ENCODE measurements around the gene GHR.
"Not testable (repeated sequence)": the region's sequence is repeated elsewhere in the genome, so short reads cannot be mapped to it uniquely, and the experiment has no call there.

Gene GHR

GRCh38 chr5:42689391-42689790 is 266.2 kb downstream of the GHR start:
- no peaks in the 10 kb centered on the region for H3K9me3 ChIP-seq (ENCODE audit: control insufficient read depth in 2 of 2, low read length in 2 of 2)
- H3K4me3 ChIP-seq (ENCODE audit: low read length in 2 of 2), result no peak overlapping the region
- no peak overlapping the region for H3K27ac ChIP-seq (ENCODE audit: low read length)
- H3K9ac ChIP-seq (ENCODE audit: low read length in 2 of 2), result no peak overlapping the region
- H3K27me3 ChIP-seq (ENCODE audit: control insufficient read depth in 1 of 2, insufficient read depth in 2 of 2, low read length in 2 of 2), result no peaks in the 10 kb centered on the region
- peaks cover 0 to 3% of the 10 kb centered on the region in 2 donors for H3K36me3 ChIP-seq (ENCODE audit: control insufficient read depth in 2 of 2, insufficient read depth in 2 of 2, low read length in 2 of 2)
- peaks cover 8% of the 10 kb centered on the region for H3K4me1 ChIP-seq (ENCODE audit: control insufficient read depth, insufficient read depth, low read length)

- Histone ChIP-seq H3K9ac (ENCODE audit: low read length in 2 of 2) (peak overlapping the region in 1 of 2 donors; percentile 43), H3K27ac (ENCODE audit: low read length) (peak overlapping the region; percentile 26), H3K36me3 (ENCODE audit: control insufficient read depth in 2 of 2, insufficient read depth in 2 of 2, low read length in 2 of 2) (peaks cover 0 to 3% of the 10 kb centered on the region in 2 donors), H3K27me3 (ENCODE audit: control insufficient read depth in 1 of 2, insufficient read depth in 2 of 2, low read length in 2 of 2) (no peaks in the 10 kb centered on the region), H3K4me1 (ENCODE audit: control insufficient read depth, insufficient read depth, low read length) (peaks cover 8% of the 10 kb centered on the region), H3K9me3 (ENCODE audit: control insufficient read depth in 2 of 2, low read length in 2 of 2) (no peaks in the 10 kb centered on the region), H3K4me3 (ENCODE audit: low read length in 2 of 2) (peak overlapping the region; percentile 6 to 40)
Measured at GRCh38 chr5:42691413-42691937, 268.2 kb downstream of the GHR start.

DNA sequence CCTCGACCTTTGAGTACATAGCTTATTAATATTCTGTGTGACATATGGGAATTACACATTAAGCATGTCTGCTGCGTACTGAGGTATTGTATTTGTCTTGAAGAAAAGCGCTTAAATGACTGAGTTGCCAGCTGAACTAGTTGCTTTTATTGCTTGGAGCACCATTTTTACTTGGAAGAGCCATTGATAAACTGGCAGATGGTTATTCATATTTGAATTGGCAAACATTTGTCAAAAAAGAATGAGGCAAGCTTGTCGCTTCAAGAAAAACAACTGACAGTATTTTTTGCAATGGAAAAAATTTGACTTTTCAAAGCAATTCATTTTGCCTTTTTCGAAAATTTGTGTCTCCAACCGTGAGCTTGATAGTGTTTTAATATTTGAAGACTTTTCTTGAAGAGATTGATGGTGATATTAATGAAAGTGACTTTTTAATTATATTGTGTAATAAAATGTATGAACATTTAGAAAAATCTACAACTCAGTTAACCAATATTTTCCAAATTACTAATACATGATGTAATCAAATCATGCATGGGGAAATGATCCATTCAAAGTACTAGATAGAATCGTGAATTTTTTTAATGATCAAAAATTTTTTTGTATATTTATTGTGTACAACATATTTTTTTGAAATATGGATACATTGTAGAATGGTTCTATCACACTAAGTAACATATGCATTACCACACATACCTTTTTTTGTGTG is 278.3 kb downstream of the GHR start:
- H3K4me1 ChIP-seq (ENCODE audit: control insufficient read depth, insufficient read depth, low read length), result no peaks in the 10 kb centered on the region
- no peaks in the 10 kb centered on the region for H3K27me3 ChIP-seq (ENCODE audit: control insufficient read depth in 1 of 2, insufficient read depth in 2 of 2, low read length in 2 of 2)
- peaks cover 0 to 3% of the 10 kb centered on the region in 2 donors for H3K36me3 ChIP-seq (ENCODE audit: control insufficient read depth in 2 of 2, insufficient read depth in 2 of 2, low read length in 2 of 2)
- no peak overlapping the region for H3K4me3 ChIP-seq (ENCODE audit: low read length in 2 of 2)
- H3K9ac ChIP-seq (ENCODE audit: low read length in 2 of 2), result no peak overlapping the region
- H3K9me3 ChIP-seq (ENCODE audit: control insufficient read depth in 2 of 2, low read length in 2 of 2), result peaks cover 0 to 5% of the 10 kb centered on the region in 2 donors
- H3K27ac ChIP-seq (ENCODE audit: low read length), result no peak overlapping the region

- H3K27ac ChIP-seq (ENCODE audit: low read length), result no peak overlapping the region
- peaks cover 0 to 5% of the 10 kb centered on the region in 2 donors for H3K9me3 ChIP-seq (ENCODE audit: control insufficient read depth in 2 of 2, low read length in 2 of 2)
- no peaks in the 10 kb centered on the region for H3K27me3 ChIP-seq (ENCODE audit: control insufficient read depth in 1 of 2, insufficient read depth in 2 of 2, low read length in 2 of 2)
- H3K4me3 ChIP-seq (ENCODE audit: low read length in 2 of 2), result no peak overlapping the region
- H3K4me1 ChIP-seq (ENCODE audit: control insufficient read depth, insufficient read depth, low read length), result no peaks in the 10 kb centered on the region
- H3K9ac ChIP-seq (ENCODE audit: low read length in 2 of 2), result no peak overlapping the region
- H3K36me3 ChIP-seq (ENCODE audit: control insufficient read depth in 2 of 2, insufficient read depth in 2 of 2, low read length in 2 of 2), result no peaks in the 10 kb centered on the region
Measured at GRCh38 chr5:42703238-42703637, 280.0 kb downstream of the GHR start.

GRCh38 chr5:42715785-42716184 is 292.5 kb downstream of the GHR start:
- no peaks in the 10 kb centered on the region for H3K4me1 ChIP-seq (ENCODE audit: control insufficient read depth, insufficient read depth, low read length)
- peaks cover 7 to 9% of the 10 kb centered on the region in 2 donors for H3K36me3 ChIP-seq (ENCODE audit: control insufficient read depth in 2 of 2, insufficient read depth in 2 of 2, low read length in 2 of 2)
- no peaks in the 10 kb centered on the region for H3K9me3 ChIP-seq (ENCODE audit: control insufficient read depth in 2 of 2, low read length in 2 of 2)
- no peak overlapping the region for H3K27ac ChIP-seq (ENCODE audit: low read length)
- no peak overlapping the region for H3K9ac ChIP-seq (ENCODE audit: low read length in 2 of 2)
- H3K4me3 ChIP-seq (ENCODE audit: low read length in 2 of 2), result no peak overlapping the region
- H3K27me3 ChIP-seq (ENCODE audit: control insufficient read depth in 1 of 2, insufficient read depth in 2 of 2, low read length in 2 of 2), result no peaks in the 10 kb centered on the region

GRCh38 chr5:42718591-42718990 is 295.4 kb downstream of the GHR start:
- Histone ChIP-seq H3K27me3 (ENCODE audit: control insufficient read depth in 1 of 2, insufficient read depth in 2 of 2, low read length in 2 of 2) (no peaks in the 10 kb centered on the region), H3K9me3 (ENCODE audit: control insufficient read depth in 2 of 2, low read length in 2 of 2) (no peaks in the 10 kb centered on the region), H3K4me3 (ENCODE audit: low read length in 2 of 2) (no peak overlapping the region), H3K9ac (ENCODE audit: low read length in 2 of 2) (no peak overlapping the region), H3K4me1 (ENCODE audit: control insufficient read depth, insufficient read depth, low read length) (no peaks in the 10 kb centered on the region), H3K27ac (ENCODE audit: low read length) (no peak overlapping the region), H3K36me3 (ENCODE audit: control insufficient read depth in 2 of 2, insufficient read depth in 2 of 2, low read length in 2 of 2) (peaks cover 7 to 9% of the 10 kb centered on the region in 2 donors)

- no peak overlapping the region for H3K9ac ChIP-seq (ENCODE audit: low read length in 2 of 2)
- no peak overlapping the region for H3K4me3 ChIP-seq (ENCODE audit: low read length in 2 of 2)
- H3K27ac ChIP-seq (ENCODE audit: low read length), result no peak overlapping the region
- H3K36me3 ChIP-seq (ENCODE audit: control insufficient read depth in 2 of 2, insufficient read depth in 2 of 2, low read length in 2 of 2), result peaks cover 7 to 9% of the 10 kb centered on the region in 2 donors
- H3K27me3 ChIP-seq (ENCODE audit: control insufficient read depth in 1 of 2, insufficient read depth in 2 of 2, low read length in 2 of 2), result no peaks in the 10 kb centered on the region
- H3K4me1 ChIP-seq (ENCODE audit: control insufficient read depth, insufficient read depth, low read length), result no peaks in the 10 kb centered on the region
- no peaks in the 10 kb centered on the region for H3K9me3 ChIP-seq (ENCODE audit: control insufficient read depth in 2 of 2, low read length in 2 of 2)
Measured at GRCh38 chr5:42719034-42719433, 295.8 kb downstream of the GHR start.

DNA sequence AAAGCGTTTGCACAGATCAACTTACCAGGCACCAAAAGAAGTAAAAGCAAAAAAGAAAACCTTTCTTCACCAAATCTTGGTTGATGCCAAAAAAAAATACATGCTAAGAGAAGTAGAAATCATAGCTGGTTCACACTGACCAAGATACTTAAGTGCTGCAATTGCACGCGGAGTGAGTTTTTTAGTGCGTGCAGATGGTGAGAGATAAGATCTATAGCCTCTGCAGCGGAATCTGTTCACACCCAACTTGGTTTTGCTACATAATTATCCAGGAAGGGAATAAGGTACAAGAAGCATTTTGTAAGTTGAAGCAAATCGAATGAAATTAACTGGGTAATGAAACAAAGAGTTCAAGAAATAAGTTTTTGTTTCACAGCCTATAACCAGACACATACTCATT is 297.0 kb downstream of the GHR start:
- Histone ChIP-seq H3K4me1 (ENCODE audit: control insufficient read depth, insufficient read depth, low read length) (no peaks in the 10 kb centered on the region), H3K9me3 (ENCODE audit: control insufficient read depth in 2 of 2, low read length in 2 of 2) (no peaks in the 10 kb centered on the region), H3K9ac (ENCODE audit: low read length in 2 of 2) (no peak overlapping the region), H3K27me3 (ENCODE audit: control insufficient read depth in 1 of 2, insufficient read depth in 2 of 2, low read length in 2 of 2) (no peaks in the 10 kb centered on the region), H3K27ac (ENCODE audit: low read length) (no peak overlapping the region), H3K36me3 (ENCODE audit: control insufficient read depth in 2 of 2, insufficient read depth in 2 of 2, low read length in 2 of 2) (peaks cover 7 to 9% of the 10 kb centered on the region in 2 donors), H3K4me3 (ENCODE audit: low read length in 2 of 2) (no peak overlapping the region)

DNA sequence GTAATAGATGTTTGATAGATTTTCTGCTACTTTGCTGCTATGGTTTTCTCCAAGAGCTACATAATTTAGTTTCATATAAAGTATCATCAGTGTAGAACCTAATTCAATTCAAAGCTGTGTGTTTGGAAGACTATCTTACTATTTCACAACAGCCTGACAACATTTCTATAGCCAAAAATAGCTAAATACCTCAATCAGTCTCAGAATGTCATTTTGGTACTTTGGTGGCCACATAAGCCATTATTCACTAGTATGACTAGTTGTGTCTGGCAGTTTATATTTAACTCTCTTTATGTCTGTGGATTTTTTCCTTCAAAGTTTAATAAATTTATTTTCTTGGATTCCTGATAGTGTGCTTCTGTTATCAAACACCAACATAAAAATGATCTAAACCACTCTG is 298.2 kb downstream of the GHR start:
- H3K36me3 ChIP-seq (ENCODE audit: control insufficient read depth in 2 of 2, insufficient read depth in 2 of 2, low read length in 2 of 2), result peaks cover 7 to 9% of the 10 kb centered on the region in 2 donors
- H3K27me3 ChIP-seq (ENCODE audit: control insufficient read depth in 1 of 2, insufficient read depth in 2 of 2, low read length in 2 of 2), result no peaks in the 10 kb centered on the region
- no peak overlapping the region for H3K9ac ChIP-seq (ENCODE audit: low read length in 2 of 2)
- H3K9me3 ChIP-seq (ENCODE audit: control insufficient read depth in 2 of 2, low read length in 2 of 2), result no peaks in the 10 kb centered on the region
- no peaks in the 10 kb centered on the region for H3K4me1 ChIP-seq (ENCODE audit: control insufficient read depth, insufficient read depth, low read length)
- no peak overlapping the region for H3K27ac ChIP-seq (ENCODE audit: low read length)
- no peak overlapping the region for H3K4me3 ChIP-seq (ENCODE audit: low read length in 2 of 2)

GRCh38 chr5:42734531-42735058 is 311.4 kb downstream of the GHR start:
- H3K27ac ChIP-seq (ENCODE audit: low read length); H3K9ac ChIP-seq (ENCODE audit: low read length in 2 of 2); H3K9me3 ChIP-seq (ENCODE audit: control insufficient read depth in 2 of 2, low read length in 2 of 2); H3K27me3 ChIP-seq (ENCODE audit: control insufficient read depth in 1 of 2, insufficient read depth in 2 of 2, low read length in 2 of 2); H3K36me3 ChIP-seq (ENCODE audit: control insufficient read depth in 2 of 2, insufficient read depth in 2 of 2, low read length in 2 of 2); H3K4me1 ChIP-seq (ENCODE audit: control insufficient read depth, insufficient read depth, low read length); H3K4me3 ChIP-seq (ENCODE audit: low read length in 2 of 2): not testable (repeated sequence)

- Histone ChIP-seq H3K4me3 (ENCODE audit: low read length in 2 of 2) (no peak overlapping the region), H3K9ac (ENCODE audit: low read length in 2 of 2) (no peak overlapping the region), H3K4me1 (ENCODE audit: control insufficient read depth, insufficient read depth, low read length) (no peaks in the 10 kb centered on the region), H3K27me3 (ENCODE audit: control insufficient read depth in 1 of 2, insufficient read depth in 2 of 2, low read length in 2 of 2) (no peaks in the 10 kb centered on the region), H3K36me3 (ENCODE audit: control insufficient read depth in 2 of 2, insufficient read depth in 2 of 2, low read length in 2 of 2) (no peaks in the 10 kb centered on the region), H3K9me3 (ENCODE audit: control insufficient read depth in 2 of 2, low read length in 2 of 2) (no peaks in the 10 kb centered on the region), H3K27ac (ENCODE audit: low read length) (no peak overlapping the region)
Measured at GRCh38 chr5:42740920-42741319, 317.7 kb downstream of the GHR start.

Data from stomach smooth muscle (tissue), 2 donors.